RPMI7951 (cell line): ENCODE measurements around the gene PIP4P1. TPM values are rescaled to one million over a fixed set of nuclear protein-coding genes. Genes with fewer than 3 reads are reported as not detected.
A peak's percentile ranks its signal among the peaks of the same experiment; 100 is the strongest.

ENCODE experiments used
- DNase-seq: peaks from one replicate; pipeline ENCODE4 v3.0.0-alpha.2; 2012; ENCODE audit warnings: low read depth
- total RNA-seq: library from RNA; depleted of rRNA; stranded (reverse); fragments of >200 nt; shearing (Covaris generic); gene quantifications from 2 replicates; pipeline ENCODE4 v1.2.3, GENCODE V29; 2014

Gene PIP4P1
- total RNA-seq, 1 experiment from 2014 or later, result 16.5 TPM

DNA sequence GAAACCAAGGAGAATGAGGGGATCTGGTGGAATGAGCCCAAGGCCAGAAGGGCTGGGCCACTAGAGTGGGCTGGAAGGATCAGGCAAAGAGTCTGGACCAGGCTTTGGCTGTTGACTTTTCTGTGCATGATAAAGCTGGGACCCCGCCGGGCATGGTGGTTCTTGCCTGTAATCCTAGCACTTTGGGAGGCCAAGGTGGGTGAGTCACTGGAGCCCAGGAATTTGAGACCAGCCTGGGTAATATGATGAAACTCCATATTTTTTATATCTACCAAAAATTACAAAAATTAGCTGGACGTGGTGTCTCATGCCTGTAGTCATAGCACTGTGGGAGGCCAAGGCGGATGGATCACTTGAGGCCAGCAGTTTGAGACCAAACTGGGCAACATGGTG lies 24.9 kb downstream of the PIP4P1 start:
- DNase-seq, result peak; percentile 52

DNA sequence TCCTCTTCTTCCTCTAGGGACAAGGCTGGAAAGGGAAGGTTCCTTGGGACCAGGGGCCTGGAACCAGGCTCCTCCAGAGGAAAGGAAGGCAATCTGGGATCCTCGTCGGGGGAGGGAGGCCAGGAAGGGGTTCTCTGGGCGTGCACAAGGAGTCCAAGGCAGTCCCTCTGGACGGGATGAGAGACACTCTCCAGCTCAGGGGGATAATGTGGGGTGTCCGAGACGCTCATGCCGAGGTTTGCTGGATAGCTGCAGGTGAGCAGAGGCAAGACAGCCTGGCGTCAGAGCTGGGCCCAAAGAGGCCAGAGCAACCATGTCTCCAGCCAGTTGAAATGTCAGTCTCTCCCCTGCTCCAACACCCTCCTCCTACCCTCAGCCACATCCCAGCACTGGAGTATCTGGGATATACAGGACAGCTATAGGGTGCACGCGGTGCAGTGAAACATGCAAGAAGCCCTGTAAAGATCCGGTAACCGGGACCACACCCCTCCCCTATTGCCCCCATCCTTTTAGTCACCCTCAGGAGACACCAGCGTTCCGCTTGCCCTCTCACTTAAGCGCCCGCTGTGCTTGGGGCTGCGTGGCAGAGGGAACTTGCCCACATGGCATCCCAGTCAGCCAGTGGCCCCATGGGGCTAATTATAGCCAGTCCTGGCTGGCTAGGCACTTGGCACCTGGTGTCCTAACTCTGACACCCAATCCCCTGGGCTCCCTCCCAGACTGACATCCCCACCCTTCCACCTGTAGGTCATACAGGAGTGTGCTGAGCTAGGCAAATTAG lies 25.5 kb downstream of the PIP4P1 start, which contains the start of gene KLHL33:
Gene KLHL33 (minus strand): TSS at position 585 of the 781 bp plus-strand sequence. CDS start 355 bp downstream, at position 230.
- DNase-seq, result no peak

DNA sequence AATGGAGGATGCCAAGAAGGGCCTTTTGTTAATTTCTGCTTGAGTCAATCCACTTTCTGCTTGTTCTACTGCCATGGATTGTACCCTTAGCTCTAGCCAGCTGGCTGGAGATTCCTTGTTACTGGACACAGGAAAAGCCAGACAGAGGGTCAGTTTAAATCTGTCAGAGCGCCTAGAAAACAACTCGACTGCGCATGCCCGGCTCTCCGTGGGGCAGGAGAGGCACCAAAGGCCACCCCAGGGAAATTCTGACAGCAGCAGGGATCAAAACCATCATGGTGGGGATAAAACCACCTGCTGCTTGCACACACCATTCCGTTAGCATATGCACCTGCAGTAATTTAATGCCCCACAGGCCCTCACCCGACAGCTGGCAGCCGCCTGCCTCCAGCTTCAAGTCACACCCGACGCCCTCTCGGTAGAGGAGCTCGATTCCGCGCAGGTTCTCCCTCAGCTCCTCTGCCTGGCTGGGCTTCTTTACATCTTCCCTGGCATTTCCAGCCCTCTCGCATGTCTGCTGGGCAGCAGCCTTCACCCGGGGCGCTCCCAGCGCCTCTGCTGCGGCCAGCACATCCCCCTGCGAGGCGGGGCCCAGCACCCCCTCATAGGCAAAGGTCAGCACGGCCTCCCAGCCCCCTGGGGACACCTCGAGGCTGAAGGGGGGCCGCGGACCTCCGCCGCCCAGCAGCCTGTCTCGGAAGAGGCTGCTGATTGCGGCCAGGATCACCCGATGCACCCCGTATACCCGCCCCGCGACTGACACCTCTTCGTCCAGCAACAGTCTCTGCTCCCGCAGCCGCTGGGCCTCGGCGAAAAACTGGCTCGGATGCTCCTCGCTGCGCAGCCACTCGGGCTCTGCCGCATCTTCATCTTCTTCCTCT lies 26.3 kb downstream of the PIP4P1 start:
- DNase-seq, result no peak

DNA sequence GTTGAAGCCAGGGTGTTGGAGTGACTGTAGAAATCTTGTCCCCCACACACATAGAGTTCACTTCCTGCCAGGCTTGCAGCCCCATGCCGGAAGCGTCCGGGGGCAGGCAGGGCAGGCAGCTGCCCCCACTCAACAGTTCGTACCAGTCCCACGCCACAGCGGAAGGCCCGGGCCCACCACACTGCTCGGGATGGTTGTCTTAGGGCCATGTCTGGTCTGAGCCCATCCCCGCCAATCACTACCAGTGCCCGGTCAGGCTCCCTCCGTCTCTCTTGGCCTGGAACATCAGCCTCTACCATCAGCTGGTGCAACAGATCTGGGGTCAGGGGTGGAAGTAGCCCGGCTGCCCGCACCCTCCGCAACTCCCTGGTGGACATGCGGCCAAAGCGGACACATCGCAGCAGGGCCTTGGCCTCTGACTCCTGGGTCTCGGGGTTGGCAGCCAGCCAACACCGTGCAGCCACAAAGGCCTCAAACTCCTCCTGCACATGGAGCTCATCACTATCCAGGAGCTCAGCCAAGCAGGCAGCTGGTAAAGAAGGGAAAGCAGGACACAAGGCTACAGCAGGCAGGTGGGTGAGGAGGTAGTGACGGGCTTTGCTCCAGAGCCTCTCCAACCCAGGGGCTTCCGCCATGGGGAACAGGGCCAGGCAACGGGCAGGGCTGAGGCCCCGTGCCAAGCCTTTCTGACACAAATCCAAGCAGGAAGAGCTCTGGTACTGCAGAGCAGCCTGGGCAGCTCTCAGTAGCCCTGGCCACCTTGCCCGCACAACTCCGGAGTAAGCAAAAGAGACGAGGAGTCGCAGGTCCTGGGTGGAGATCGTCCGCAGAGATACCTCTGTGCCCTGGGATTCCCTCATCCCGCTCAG lies 31.2 kb downstream of the PIP4P1 start:
- DNase-seq, result no peak

DNA sequence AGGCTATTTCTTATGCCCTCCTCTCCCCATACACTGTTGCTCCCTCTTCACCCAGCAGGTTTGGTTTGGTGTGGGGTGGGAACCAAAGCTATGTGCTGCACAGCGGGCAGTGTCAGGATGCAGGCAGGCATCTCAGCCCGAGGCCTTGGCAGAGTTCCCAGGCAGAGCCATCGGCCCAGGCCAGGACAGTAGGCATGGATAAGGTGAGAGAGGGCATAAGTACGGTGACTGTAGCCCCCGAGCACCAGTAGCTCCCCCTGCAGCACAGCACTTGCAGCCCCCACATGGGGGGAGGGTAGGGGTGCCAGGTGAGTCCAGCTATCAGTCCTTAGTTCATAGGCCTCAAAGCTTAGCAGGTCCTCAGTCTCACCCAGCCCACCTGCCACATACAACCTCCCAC lies 32.4 kb downstream of the PIP4P1 start:
- no peak for DNase-seq

DNA sequence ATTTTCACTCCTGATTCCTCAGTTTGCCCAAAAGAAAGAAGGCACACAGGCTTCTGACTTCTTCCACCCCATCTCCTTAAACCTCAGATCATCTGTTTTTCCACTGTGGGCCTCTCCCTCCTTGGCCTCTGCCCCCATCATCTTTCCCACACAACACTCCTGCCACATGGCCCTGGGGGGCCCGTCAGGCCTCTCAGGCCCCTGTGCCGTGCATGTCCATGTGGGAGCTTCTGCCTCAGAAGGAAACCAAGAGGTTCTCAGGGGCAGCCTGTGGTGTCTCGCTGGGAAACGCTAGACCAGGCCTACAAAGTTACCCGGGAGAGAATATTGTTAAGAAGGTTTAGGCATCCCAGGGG lies 33.2 kb downstream of the PIP4P1 start:
- no peak for DNase-seq

DNA sequence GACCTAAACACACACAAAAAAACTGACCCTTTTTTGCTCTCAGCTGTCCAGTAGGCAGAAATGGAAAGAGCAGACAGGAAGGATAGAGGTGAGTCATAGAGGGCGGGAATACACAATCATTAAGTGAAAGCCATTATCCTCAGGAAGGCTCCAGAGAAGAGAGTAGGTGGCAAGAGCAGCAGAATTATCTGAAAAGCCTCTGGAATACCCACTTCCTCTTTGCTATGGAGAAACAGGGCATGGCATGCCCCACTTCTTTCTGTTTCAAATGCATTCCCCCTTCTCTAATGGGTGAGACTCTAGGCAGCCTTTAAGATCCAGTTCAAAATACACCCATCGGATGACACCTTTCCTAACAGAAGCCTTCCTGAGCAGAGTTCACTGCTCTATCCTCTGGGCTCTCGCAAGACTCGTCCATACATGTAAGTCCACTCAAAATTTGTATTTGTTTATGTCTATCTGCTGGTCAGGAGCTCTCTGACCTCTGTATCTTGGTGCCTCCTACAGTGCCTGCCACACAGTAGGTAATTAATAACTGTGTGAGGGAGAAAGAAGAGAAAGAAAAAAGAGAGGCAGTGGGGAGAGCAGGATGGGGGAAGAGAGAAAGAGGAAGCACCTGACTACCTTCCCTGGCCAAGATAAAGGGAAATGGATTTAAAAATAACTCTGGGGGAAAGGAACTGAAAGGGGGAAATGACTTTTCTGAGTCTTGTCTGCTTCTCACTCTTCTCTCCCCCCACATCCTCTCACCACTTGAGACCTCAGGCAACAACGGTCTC lies 33.8 kb downstream of the PIP4P1 start:
- peak; percentile 71 for DNase-seq

DNA sequence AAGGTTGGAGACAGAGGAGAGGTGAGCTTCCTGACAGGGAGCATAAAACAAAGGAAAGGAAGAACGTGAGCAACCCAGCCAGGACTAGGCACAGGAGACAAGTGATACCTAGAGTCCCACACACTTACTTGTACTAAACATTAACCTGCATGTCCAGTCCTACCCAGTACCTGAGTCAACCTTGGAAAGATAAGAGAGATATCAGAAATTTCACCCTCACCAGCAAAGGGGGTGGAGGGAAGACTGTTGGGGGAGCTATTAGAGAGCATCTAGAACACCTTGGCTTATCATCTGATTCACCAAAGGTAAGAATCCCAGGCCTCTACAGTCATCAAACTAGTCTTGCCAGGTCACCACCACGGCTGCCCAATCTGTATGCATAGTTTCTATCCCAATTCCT lies 36.4 kb downstream of the PIP4P1 start:
- DNase-seq, result no peak

DNA sequence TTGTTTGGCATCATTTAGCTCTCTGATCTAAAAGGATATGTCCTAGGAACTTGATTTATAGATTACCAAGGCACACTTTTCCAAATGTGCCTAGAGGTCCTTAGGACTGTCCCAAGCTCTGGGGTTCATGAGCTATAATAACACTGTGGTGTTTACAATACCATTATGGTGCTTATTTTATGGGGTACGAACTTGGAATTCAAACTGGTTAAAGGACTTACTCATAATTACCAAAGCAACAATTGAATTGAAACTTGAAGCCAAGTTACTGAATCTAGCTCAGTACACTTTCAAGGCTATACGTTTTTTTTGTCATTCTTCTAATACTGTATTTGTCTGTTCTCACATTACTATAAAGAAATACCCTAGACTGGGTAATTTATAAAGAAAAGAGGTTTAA lies 38.3 kb downstream of the PIP4P1 start:
- no peak for DNase-seq

DNA sequence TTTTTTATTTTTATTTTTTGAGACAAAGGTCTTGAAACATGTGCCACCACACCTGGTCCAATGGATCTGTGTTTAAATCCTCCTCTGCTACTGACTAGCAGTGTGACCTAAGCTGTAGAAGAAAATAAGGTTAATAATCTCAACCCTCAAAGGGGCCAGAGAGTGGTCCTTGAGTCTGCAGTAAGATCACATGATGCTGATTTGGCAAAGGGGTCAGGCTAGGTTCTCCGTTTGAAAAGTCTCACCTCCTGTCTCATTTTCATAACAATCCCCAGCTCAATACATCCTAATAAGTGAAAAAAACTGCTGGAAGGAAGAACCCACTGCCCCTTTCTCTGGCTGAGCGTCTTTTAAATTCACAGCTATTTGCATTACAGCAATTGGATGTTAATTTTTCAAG lies 40.0 kb downstream of the PIP4P1 start:
- no peak for DNase-seq

DNA sequence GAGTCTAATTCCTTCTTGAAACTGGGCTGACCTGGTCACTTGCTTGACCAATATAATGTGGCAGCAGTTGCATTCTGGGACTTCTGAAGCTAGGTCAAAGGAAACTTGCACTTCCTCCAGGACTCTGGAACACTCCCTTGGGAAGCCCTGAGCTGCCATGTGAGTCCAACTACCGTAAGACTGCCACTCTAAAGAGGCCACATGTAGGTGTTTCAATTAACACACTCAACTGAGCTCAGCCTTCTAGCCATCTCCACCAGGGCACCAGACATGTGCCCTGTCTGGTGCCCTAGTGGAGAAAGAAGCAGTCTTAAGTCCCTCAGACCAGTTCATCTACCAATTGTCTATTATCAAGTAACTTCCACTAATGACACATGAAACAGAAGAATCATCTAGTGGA lies 41.8 kb downstream of the PIP4P1 start:
- no peak for DNase-seq

DNA sequence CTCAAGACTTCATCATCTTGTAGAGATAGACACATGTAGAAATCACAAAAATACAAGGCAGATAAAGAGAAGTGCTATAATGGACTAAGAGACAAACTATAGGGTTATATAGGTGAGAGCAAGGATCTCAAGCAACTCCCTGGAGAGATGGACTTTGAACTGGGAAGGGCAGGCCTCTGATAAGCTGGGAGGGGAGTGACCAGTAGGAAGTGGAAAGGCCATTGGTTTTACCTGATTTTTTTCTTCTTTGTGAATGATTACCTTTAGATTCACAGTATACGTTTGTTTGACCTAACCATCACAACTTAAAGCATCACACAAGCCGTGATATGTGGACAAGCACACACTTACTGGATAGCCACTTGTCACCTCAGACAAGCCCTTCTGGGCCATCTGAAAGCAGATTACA lies 42.7 kb downstream of the PIP4P1 start:
- no peak for DNase-seq

DNA sequence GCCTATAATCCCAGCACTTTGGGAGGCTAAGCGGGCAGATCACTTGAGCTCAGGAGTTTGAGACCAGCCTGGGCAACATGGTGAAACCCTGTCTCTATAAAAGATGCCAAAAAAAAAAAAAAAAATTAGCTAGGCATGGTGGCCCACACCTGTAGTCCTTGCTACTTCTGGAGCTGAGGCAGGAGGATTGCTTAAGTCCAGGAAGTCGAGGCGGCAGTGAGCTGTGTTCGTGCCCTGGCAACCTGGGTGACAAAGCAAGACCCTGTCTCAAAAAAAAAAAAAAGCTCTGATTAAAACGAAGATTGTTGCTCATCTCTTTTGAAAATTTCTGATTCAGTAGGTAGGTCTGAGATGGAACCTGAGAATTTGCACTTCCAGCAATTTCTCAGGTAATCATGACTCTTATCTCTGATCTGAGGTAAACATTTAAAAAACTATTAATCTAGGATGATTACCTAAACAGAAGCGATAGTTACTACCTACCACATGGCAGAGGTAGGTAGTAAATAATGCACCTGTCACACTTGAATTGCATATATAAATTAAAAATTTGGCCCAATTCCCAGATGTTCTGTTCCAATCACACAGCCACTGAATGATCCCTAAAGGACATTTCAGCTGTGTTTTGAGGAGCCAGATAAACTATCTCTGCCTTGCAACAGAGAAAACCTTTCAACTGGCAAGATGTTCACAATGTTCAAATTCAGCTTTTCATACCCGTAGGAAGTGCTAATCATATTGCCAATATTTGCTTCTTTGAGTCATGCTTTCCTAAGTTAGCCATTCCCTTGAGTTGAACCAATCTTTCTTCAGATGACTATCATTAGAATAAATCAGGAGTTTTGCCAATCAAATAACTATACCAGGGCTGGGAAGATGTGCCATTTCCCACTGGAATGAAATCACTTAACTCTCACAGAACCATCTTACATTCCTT lies 43.7 kb downstream of the PIP4P1 start:
- DNase-seq, result no peak

DNA sequence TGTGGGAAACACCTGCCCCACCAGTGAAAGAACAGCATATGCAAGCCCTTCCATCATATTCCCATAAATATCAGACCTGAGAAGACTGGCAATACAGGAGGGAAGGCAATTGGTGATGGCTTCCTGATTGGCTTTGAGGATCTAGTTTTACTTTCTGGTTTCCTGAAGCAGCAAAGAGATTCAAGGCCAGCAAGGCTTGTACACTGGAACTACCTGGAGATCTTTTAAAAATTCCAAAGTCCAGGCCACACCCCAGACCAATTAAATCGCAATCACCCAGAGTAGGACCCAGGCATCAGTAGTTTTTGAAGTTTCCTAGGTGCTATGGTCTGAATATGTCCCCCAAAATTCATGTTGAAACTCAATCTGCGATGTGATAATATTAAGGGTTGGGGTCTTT lies 45.0 kb downstream of the PIP4P1 start:
- DNase-seq, result no peak

DNA sequence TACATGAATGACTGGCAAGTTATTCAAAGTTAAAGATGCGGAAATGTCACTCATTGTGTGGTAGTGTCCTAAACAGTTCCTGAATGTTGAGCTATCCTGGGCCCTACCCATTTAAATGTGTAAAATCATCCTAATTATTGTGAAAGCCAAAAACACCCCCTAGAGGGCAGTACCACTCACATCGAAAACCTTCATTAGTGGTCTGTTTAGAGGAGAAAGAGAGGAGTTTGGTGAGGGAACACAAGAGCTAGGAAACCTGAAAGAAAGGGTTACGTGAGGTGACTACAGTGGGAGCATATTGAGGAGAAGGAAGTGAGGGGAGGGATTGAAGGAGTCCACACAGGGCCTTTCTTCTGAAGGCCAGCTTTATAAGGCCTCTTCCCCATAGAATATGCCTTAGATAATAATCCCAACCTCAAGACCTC lies 45.4 kb downstream of the PIP4P1 start:
- DNase-seq, result peak; percentile 59

DNA sequence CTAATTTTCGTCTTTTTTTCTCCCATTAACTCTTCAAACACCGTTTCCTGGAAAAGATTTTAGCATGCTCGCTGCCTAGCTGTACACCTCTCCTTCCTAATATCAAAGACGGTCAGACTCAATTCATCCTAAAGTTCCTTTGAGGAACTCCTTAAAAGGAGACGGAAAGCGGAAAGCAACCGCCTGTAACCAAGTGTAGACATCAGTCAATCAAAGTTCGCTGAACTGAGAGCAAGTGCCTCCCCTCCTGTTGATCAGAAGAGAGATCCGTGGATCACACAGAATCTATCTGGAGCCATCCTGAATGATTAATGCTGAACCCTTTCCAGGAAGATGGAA lies 47.5 kb downstream of the PIP4P1 start:
- peak; percentile 14 for DNase-seq

DNA sequence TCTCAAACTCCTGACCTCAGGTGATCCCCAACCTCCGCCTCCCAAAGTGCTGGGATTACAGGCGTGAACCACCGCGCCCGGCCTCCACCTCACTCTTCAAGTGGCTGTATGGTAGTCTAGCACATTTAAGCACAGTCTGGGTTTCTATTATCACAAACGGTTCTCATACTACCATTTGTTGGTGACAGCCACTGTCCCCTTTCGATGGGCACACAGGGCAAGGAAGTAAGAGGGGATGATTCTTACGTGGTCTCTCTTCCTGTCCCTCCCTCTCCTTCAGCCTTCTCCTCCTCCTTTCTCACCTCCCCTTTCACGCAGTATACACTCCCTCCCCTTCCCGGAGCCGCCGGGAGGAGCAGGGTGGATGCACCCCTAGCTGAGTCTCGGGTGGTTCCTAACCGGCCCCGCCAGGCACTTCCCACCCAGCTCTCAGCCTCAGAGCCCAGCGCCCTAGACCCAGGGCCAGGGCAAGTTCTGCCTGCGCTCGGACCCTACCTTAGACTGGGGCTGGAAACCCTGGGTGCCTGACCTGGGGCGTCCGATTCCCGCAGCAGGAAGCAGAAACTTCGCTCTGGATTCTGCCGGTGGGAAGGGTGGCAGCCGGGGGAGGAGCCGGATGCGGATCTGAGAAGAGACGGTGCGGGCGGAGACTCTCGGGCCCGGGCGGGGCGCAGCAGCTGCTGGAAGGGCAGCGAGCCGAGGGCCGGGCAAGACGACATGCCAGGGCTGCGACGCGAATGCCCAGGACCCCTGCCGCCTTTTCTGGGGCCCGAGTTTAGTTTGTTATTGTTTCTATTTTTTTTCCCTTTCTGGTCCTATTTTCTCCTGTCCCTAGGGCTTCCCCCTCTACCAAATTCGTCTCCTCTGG lies 48.1 kb downstream of the PIP4P1 start, which contains the start of gene TEP1:
Gene TEP1 (minus strand): TSS at position 626 of the 868 bp plus-strand sequence. CDS start 5,062 bp downstream, outside the sequence.
- peak; percentile 83 for DNase-seq

DNA sequence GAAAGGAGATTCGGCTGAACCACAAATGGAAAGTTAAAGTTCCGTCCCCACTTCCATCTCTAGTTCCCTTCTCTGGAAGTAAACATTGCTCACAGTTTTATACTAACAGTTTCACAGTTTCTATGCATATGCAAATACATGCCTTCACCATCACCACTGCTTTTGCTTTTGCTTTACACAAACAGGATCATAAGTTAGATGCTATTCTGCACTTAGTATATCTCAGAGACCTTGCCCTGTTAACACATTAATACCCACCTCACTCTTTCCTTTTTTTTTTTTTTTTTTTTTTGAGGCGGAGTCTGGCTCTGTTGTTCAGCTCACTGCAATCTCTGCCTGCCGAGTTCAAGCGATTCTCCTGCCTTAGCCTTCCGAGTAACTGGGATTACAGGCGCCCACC lies 48.8 kb downstream of the PIP4P1 start:
- DNase-seq, result peak; percentile 2

DNA sequence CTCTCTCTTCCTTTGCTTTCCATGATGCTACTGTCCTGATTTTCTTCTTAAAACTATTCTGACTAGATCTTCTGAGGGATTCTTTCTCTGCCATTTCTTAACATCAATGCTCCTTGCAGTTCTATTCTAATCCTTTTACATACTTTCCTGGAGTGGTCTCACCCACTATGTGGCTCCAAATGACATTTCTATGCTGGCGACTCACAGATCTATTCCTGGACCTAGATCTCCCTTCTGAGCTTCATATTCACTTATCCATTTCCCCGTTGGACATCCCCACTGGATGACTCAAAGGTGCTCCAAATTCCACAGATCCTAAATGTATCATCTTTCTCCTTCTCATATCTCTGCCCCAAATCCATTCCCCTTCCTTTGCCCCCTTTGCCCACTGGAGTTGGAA lies 52.0 kb downstream of the PIP4P1 start:
- peak; percentile 11 for DNase-seq
